K562 (cell line): ENCODE results near the gene NIPAL4. TPM values are rescaled to one million over a fixed set of nuclear protein-coding genes. Genes with fewer than 3 reads are reported as not detected.

Source experiments
- BRF2 ChIP-seq: IDR thresholded peaks from 3 replicates; pipeline ENCODE4 v1.6.1; 2011; ENCODE audit warnings: borderline replicate concordance, mild to moderate bottlenecking; ENCODE audit not compliant: insufficient read length, insufficient read depth
- C11orf30 ChIP-seq: fragments of 450-650 bp; IDR thresholded peaks from 2 replicates; pipeline ENCODE4 v1.6.1; 2016; ENCODE audit warnings: low read depth, mild to moderate bottlenecking
- CHD4 ChIP-seq: fragments of 200-600 bp; sonication (generic); IDR thresholded peaks from 3 replicates; pipeline ENCODE4 v1.6.1; 2012; ENCODE audit warnings: low read depth, mild to moderate bottlenecking, mixed read lengths, low read length, inconsistent platforms; ENCODE audit not compliant: insufficient read depth, insufficient replicate concordance, poor library complexity, severe bottlenecking
- DIDO1 ChIP-seq: fragments of 450-650 bp; IDR thresholded peaks from 2 replicates; pipeline ENCODE4 v1.6.1; 2016; ENCODE audit warnings: low read depth, missing biosample characterization, missing genetic modification characterization
- E2F8 ChIP-seq: fragments of 450-650 bp; IDR thresholded peaks from 2 replicates; pipeline ENCODE4 v1.7.1; 2018; ENCODE audit warnings: mild to moderate bottlenecking, low read depth; ENCODE audit not compliant: partially characterized antibody
- FOS ChIP-seq: IDR thresholded peaks from 3 replicates; pipeline ENCODE4 v1.6.1; 2011; ENCODE audit not compliant: insufficient read length; ENCODE audit errors: extremely low read depth
- FOSL1 ChIP-seq: fragments of 200-800 bp; sonication (Bioruptor generic); conservative IDR thresholded peaks from 2 replicates; pipeline ENCODE4 v1.6.1; 2016; ENCODE audit warnings: missing genetic modification characterization, missing compliant biosample characterization
- HDAC8 ChIP-seq: fragments of 450-650 bp; IDR thresholded peaks from 2 replicates; pipeline ENCODE4 v1.6.1; 2016; ENCODE audit warnings: mild to moderate bottlenecking, missing genetic modification characterization, moderate library complexity, missing compliant biosample characterization
- HIVEP1 ChIP-seq: fragments of 250-450 bp; sonication (Bioruptor Pico); IDR thresholded peaks from 2 replicates; pipeline ENCODE4 v1.4.0; 2020; ENCODE audit warnings: mild to moderate bottlenecking
- MAFG ChIP-seq: fragments of 450-650 bp; conservative IDR thresholded peaks from 2 replicates; pipeline ENCODE4 v1.6.1; 2016; ENCODE audit warnings: missing genetic modification characterization, missing compliant biosample characterization
- MAFK ChIP-seq: IDR thresholded peaks from 2 replicates; pipeline ENCODE4 v1.6.1; 2011; ENCODE audit warnings: low read length, improper control_type of control experiment
- MEIS2 ChIP-seq: fragments of 450-650 bp; IDR thresholded peaks from 2 replicates; pipeline ENCODE4 v1.6.1; 2014; ENCODE audit warnings: mild to moderate bottlenecking; ENCODE audit not compliant: partially characterized antibody
- MTA3 ChIP-seq: fragments of 450-650 bp; formaldehyde crosslinking; IDR thresholded peaks from 2 replicates; pipeline ENCODE4 v1.6.1; 2017; ENCODE audit warnings: mild to moderate bottlenecking, borderline replicate concordance
- MYBL2 ChIP-seq, 2 experiments: fragments of 450-650 bp in 1 of 2; sonication (generic) in 1 of 2; formaldehyde crosslinking in 1 of 2; IDR thresholded peaks; 2 replicates each; pipeline versions ENCODE4 v1.6.1 to v1.8.1; 2017 to 2022; ENCODE audit warnings: borderline replicate concordance in 1 of 2, inconsistent platforms in 1 of 2, low read depth in 1 of 2, mild to moderate bottlenecking in 1 of 2, missing genetic modification reagents in 1 of 2, moderate library complexity in 1 of 2
- NR2C2 ChIP-seq, 2 experiments: fragments of 200-800 bp in 1 of 2; sonication (Bioruptor generic) in 1 of 2; sonication (generic) in 1 of 2; formaldehyde crosslinking in 1 of 2; IDR thresholded peaks; 2 replicates each; pipeline versions ENCODE4 v1.6.1 to v1.8.0; 2016 to 2022; ENCODE audit warnings: mild to moderate bottlenecking in 1 of 2, missing compliant biosample characterization in 1 of 2, missing genetic modification characterization in 1 of 2, missing genetic modification reagents in 1 of 2
- SMARCA5 ChIP-seq: fragments of 450-650 bp; IDR thresholded peaks from 2 replicates; pipeline ENCODE4 v1.6.1; 2016
- TAF9B ChIP-seq: fragments of 450-650 bp; IDR thresholded peaks from 2 replicates; pipeline ENCODE4 v1.6.1; 2018; ENCODE audit warnings: mild to moderate bottlenecking; ENCODE audit not compliant: partially characterized antibody
- USF2 ChIP-seq: sonication (generic); formaldehyde crosslinking; IDR thresholded peaks from 2 replicates; pipeline ENCODE4 v1.5.0; 2020; ENCODE audit warnings: missing genetic modification reagents
- XRCC3 ChIP-seq: fragments of 450-650 bp; IDR thresholded peaks from 2 replicates; pipeline ENCODE4 v1.6.1; 2017; ENCODE audit warnings: mild to moderate bottlenecking, moderate library complexity
- ZEB2 ChIP-seq: fragments of 450-650 bp; IDR thresholded peaks from 2 replicates; pipeline ENCODE4 v1.6.1; 2016
- ZNF316 ChIP-seq: fragments of 450-650 bp; IDR thresholded peaks from 2 replicates; pipeline ENCODE4 v1.6.1; 2016
- polyA plus RNA-seq, 8 experiments: library from polyadenylated mRNA; depleted of rRNA in 4 of 8; stranded (reverse) in 5 of 8; unstranded in 3 of 8; fragments of >200 nt; fragmentation: Nextera tagmentation in 2 of 8; fragmentation: Illumina TruSeq in 1 of 8; extraction: Ambion mirVana in 2 of 8; extraction: Trizol in 1 of 8; gene quantifications; 2 replicates each; pipeline versions ENCODE4 v1.2.1 to v1.2.3, GENCODE V29; 2011 to 2014; ENCODE audit warnings: inconsistent platforms in 1 of 8, missing spikeins in 1 of 8
- total RNA-seq, 7 experiments: library from RNA; depleted of rRNA in 6 of 7; stranded (reverse); fragments of >200 nt in 6 of 7; fragmentation: Illumina TruSeq in 2 of 7; extraction: Trizol in 2 of 7; gene quantifications; 2 replicates each; pipeline versions ENCODE4 v1.2.1 to v1.2.3, GENCODE V29; 2011 to 2021; ENCODE audit warnings: low replicate concordance in 1 of 7

Gene NIPAL4
- total and polyA plus RNA-seq, 9 of the 15 experiments (the other 6 are each of a cell fraction or from before 2014, with no cell fraction given), result not detected

- TF ChIP-seq MYBL2 (IDR thresholded peaks at IDR 0.05; ENCODE audit: low read depth) (no peak), MYBL2 (CRISPR knock-in tag; IDR thresholded peaks at IDR 0.05; ENCODE audit: borderline replicate concordance) (no peak), MEIS2 (peak; percentile 62), ZEB2 (no peak; the same call in 1 of the 2 replicates), SMARCA5 (peak; percentile 72; the same call in 1 of the 2 replicates), MAFK (peak; percentile 67), XRCC3 (no peak), NR2C2 (CRISPR knock-in tag; IDR thresholded peaks at IDR 0.05) (no peak), NR2C2 (tag; IDR thresholded peaks at IDR 0.05) (0 out of 2 replicates have a peak, but pooled peaks have one; percentile 2), HIVEP1 (no peak), HDAC8 (tag) (no peak), E2F8 (peak; percentile 25), MTA3 (no peak), USF2 (no peak), C11orf30 (peak; percentile 85), FOS (peak; percentile 50), FOSL1 (peak; percentile 97), DIDO1 (tag) (no peak), TAF9B (no peak), MAFG (tag) (peak; percentile 89), CHD4 (peak; percentile 62), ZNF316 (peak; percentile 88), BRF2 (no peak)
Measured at GRCh38 chr5:157464519-157465171, 4.6 kb downstream of the NIPAL4 start (continued).
